MCF 10A (cell line): ENCODE data around the gene ADORA1. TPM values are rescaled to one million over a fixed set of nuclear protein-coding genes. Genes with fewer than 3 reads are reported as not detected.

Source experiments
- BruUV-seq: library from RNA; stranded (reverse); fragments of 400-500 nt; replicated peaks from 2 replicates; lab custom pipeline; 2021; lab: Mats Ljungman, UMichigan
- CTCF ChIA-PET: fragments of 300-600 bp; sonication (Branson Sonifier 250); formaldehyde crosslinking; extraction: SDS; loops from one replicate; lab custom pipeline; 2021; ENCODE audit warnings: antibody characterized with exemption, inconsistent platforms; lab: Yijun Ruan, JAX
- POLR2A ChIA-PET: fragments of 300-600, 350-650 bp; sonication (Branson Sonifier 250); formaldehyde crosslinking; extraction: SDS; loops from one replicate; lab custom pipeline; 2020; ENCODE audit warnings: antibody characterized with exemption, inconsistent platforms; lab: Yijun Ruan, JAX
- DNase-seq: peaks from one replicate; pipeline ENCODE4 v3.0.0-alpha.2; 2018; ENCODE audit not compliant: unreplicated experiment
- H3K27ac Mint-ChIP-seq: one replicate; pipeline ENCODE4 v1.8.0; 2022; ENCODE audit warnings: mild to moderate bottlenecking, low read depth, mixed read lengths; ENCODE audit not compliant: unreplicated experiment
- H3K27me3 Mint-ChIP-seq: one replicate; pipeline ENCODE4 v1.8.0; 2022; ENCODE audit warnings: mixed read lengths; ENCODE audit not compliant: insufficient read depth, unreplicated experiment
- H3K36me3 Mint-ChIP-seq: one replicate; pipeline ENCODE4 v1.8.0; 2022; ENCODE audit warnings: mild to moderate bottlenecking, moderate library complexity, mixed read lengths; ENCODE audit not compliant: insufficient read depth, unreplicated experiment
- H3K4me1 Mint-ChIP-seq: one replicate; pipeline ENCODE4 v1.8.0; 2022; ENCODE audit warnings: mixed read lengths; ENCODE audit not compliant: insufficient read depth, unreplicated experiment
- H3K4me3 Mint-ChIP-seq: one replicate; pipeline ENCODE4 v1.8.0; 2022; ENCODE audit warnings: mild to moderate bottlenecking, moderate library complexity, mixed read lengths; ENCODE audit not compliant: unreplicated experiment
- H3K9me3 Mint-ChIP-seq: one replicate; pipeline ENCODE4 v1.8.0; 2022; ENCODE audit warnings: mixed read lengths; ENCODE audit not compliant: unreplicated experiment
- CTCF ChIP-seq: fragments of 200-600 bp; IDR thresholded peaks from one replicate; pipeline ENCODE4 v1.8.0; 2022; ENCODE audit warnings: antibody characterized with exemption, mild to moderate bottlenecking; ENCODE audit not compliant: unreplicated experiment
- intact Hi-C: fragments of 100-400 bp; cut with micrococcal nuclease; formaldehyde crosslinking; loops from 2 replicates; pipeline ENCODE4 v1.14.1; 2022
- total RNA-seq: library from RNA; stranded (reverse); gene quantifications from 2 replicates; pipeline ENCODE4 v1.2.3, GENCODE V29; 2022

Gene ADORA1
- total RNA-seq, 1 experiment from 2014 or later: 0.26 TPM

GRCh38 chr1:203121186-203122015 is 6.1 kb upstream of the ADORA1 start:
- no peak for TF ChIP-seq CTCF
- Mint-ChIP-seq H3K27me3 (peaks cover 56% of the 10 kb centered on the region), H3K36me3 (no peaks in the 10 kb centered on the region), H3K9me3 (no peaks in the 10 kb centered on the region), H3K4me3 (no peak overlapping the region), H3K4me1 (peaks cover 5% of the 10 kb centered on the region), H3K27ac (no peak overlapping the region)
- no TSS peak for BruUV-seq
- DNase-seq: no peak
- POLR2A ChIA-PET: interaction anchor here (0.7 to 2.0 kb wide), 4 partner anchors 11 to 31 kb away, joined by 3 to 5 read pairs (median 4); no protein-coding TSS in a partner anchor
- intact Hi-C loops: no loop called here
- CTCF ChIA-PET: interaction anchor here (0.6 to 10.9 kb wide), 14 partner anchors 9 to 873 kb away, joined by 3 to 185 read pairs (median 4); no protein-coding TSS in a partner anchor

- Mint-ChIP-seq H3K4me3 (no peak overlapping the region), H3K27ac (no peak overlapping the region), H3K9me3 (no peaks in the 10 kb centered on the region), H3K4me1 (peaks cover 10% of the 10 kb centered on the region), H3K36me3 (no peaks in the 10 kb centered on the region), H3K27me3 (peaks cover 56% of the 10 kb centered on the region)
- ChIA-PET POLR2A (interaction anchor here (1.3 to 2.0 kb wide), 2 partner anchors 19 to 30 kb away, joined by 3 to 5 read pairs; no protein-coding TSS in a partner anchor), CTCF (interaction anchor here (0.7 to 10.9 kb wide), 3 partner anchors 29 to 82 kb away, joined by 3 to 103 read pairs (median 37); no protein-coding TSS in a partner anchor)
- intact Hi-C loops: no loop called here
- BruUV-seq: no TSS peak
- no peak for TF ChIP-seq CTCF
- no peak for DNase-seq
These were observed 5.4 kb upstream of the ADORA1 start for GRCh38 chr1:203122159-203122558.

GRCh38 chr1:203124011-203124410 is 3.5 kb upstream of the ADORA1 start:
- H3K27ac Mint-ChIP-seq: no peak overlapping the region
- no peak for TF ChIP-seq CTCF
- no peaks in the 10 kb centered on the region for H3K9me3 Mint-ChIP-seq
- no peak for DNase-seq
- CTCF ChIA-PET: interaction anchor here (0.6 to 10.9 kb wide), 7 partner anchors 14 to 364 kb away, joined by 3 to 103 read pairs (median 4); no protein-coding TSS in a partner anchor
- H3K4me1 Mint-ChIP-seq: peaks cover 12% of the 10 kb centered on the region
- no TSS peak for BruUV-seq
- intact Hi-C loops: no loop called here
- no peak overlapping the region for H3K4me3 Mint-ChIP-seq
- POLR2A ChIA-PET: interaction anchor here (1.5 kb wide), 1 partner anchor 9 kb away, joined by 4 read pairs; no protein-coding TSS in a partner anchor
- H3K27me3 Mint-ChIP-seq: peaks cover 51% of the 10 kb centered on the region
- no peaks in the 10 kb centered on the region for H3K36me3 Mint-ChIP-seq
